ENCODE data around the gene KLHL11.
A peak's percentile ranks its signal among the peaks of the same experiment; 100 is the strongest.

Gene KLHL11

GRCh38 chr17:41822216-41823140 lies 42.7 kb downstream of the KLHL11 start:
- TF ChIP-seq EZH2phosphoT487 (IDR thresholded peaks at IDR 0.05; ENCODE audit: low read depth) (no peak), CTCF (IDR thresholded peaks at IDR 0.05; ENCODE audit: low read depth, low read length) (no peak)
- Histone ChIP-seq H3K9ac (ENCODE audit: low read length) (no peak overlapping the region), H3K27me3 (ENCODE audit: low read depth, low read length) (no peaks in the 10 kb centered on the region), H4K20me1 (ENCODE audit: insufficient read depth, low read length) (no peaks in the 10 kb centered on the region), H3K27ac (ENCODE audit: low read length) (no peak overlapping the region), H2AFZ (ENCODE audit: low read depth, low read length) (no peak overlapping the region), H3K4me2 (ENCODE audit: low read length) (no peak overlapping the region), H3K9me3 (ENCODE audit: insufficient read depth, low read length) (no peaks in the 10 kb centered on the region), H3K4me1 (ENCODE audit: low read length) (peaks cover 20% of the 10 kb centered on the region), H3K36me3 (replicated peaks; ENCODE audit: low read depth, low read length) (peaks cover 8% of the 10 kb centered on the region), H3K79me2 (ENCODE audit: low read length) (peaks cover 3% of the 10 kb centered on the region; the same call in 1 of the 2 replicates), H3K4me3 (ENCODE audit: low read length) (no peak overlapping the region)

GRCh38 chr17:41821776-41822175 lies 43.4 kb downstream of the KLHL11 start:
- H3K4me1 ChIP-seq (ENCODE audit: low read length) = peaks cover 20% of the 10 kb centered on the region
- H3K27ac ChIP-seq (ENCODE audit: low read length) = no peak overlapping the region
- no peak overlapping the region for H3K4me2 ChIP-seq (ENCODE audit: low read length)
- no peak for TF ChIP-seq EZH2phosphoT487 (IDR thresholded peaks at IDR 0.05; ENCODE audit: low read depth)
- TF ChIP-seq CTCF (IDR thresholded peaks at IDR 0.05; ENCODE audit: low read depth, low read length) = no peak
- H4K20me1 ChIP-seq (ENCODE audit: insufficient read depth, low read length) = no peaks in the 10 kb centered on the region
- no peak overlapping the region for H2AFZ ChIP-seq (ENCODE audit: low read depth, low read length)
- H3K4me3 ChIP-seq (ENCODE audit: low read length) = no peak overlapping the region
- H3K9ac ChIP-seq (ENCODE audit: low read length) = no peak overlapping the region
- H3K36me3 ChIP-seq (replicated peaks; ENCODE audit: low read depth, low read length) = peaks cover 8% of the 10 kb centered on the region
- H3K9me3 ChIP-seq (ENCODE audit: insufficient read depth, low read length) = no peaks in the 10 kb centered on the region
- no peaks in the 10 kb centered on the region for H3K27me3 ChIP-seq (ENCODE audit: low read depth, low read length)
- H3K79me2 ChIP-seq (ENCODE audit: low read length) = peaks cover 3% of the 10 kb centered on the region; the same call in 1 of the 2 replicates

- peak overlapping the region; percentile 58 for H3K27ac ChIP-seq (ENCODE audit: low read length)
- no peak for TF ChIP-seq CTCF (IDR thresholded peaks at IDR 0.05; ENCODE audit: low read depth, low read length)
- no peak for TF ChIP-seq EZH2phosphoT487 (IDR thresholded peaks at IDR 0.05; ENCODE audit: low read depth)
- H3K79me2 ChIP-seq (ENCODE audit: low read length) = peaks cover 3% of the 10 kb centered on the region; the same call in 1 of the 2 replicates
- H3K4me3 ChIP-seq (ENCODE audit: low read length) = peak overlapping the region; percentile 88
- peaks cover 4% of the 10 kb centered on the region; the same call in 1 of the 2 replicates for H3K27me3 ChIP-seq (ENCODE audit: low read depth, low read length)
- H3K4me2 ChIP-seq (ENCODE audit: low read length) = peak overlapping the region; percentile 99
- H4K20me1 ChIP-seq (ENCODE audit: insufficient read depth, low read length) = no peaks in the 10 kb centered on the region
- no peaks in the 10 kb centered on the region for H3K36me3 ChIP-seq (replicated peaks; ENCODE audit: low read depth, low read length)
- H3K9me3 ChIP-seq (ENCODE audit: insufficient read depth, low read length) = no peaks in the 10 kb centered on the region
- H2AFZ ChIP-seq (ENCODE audit: low read depth, low read length) = no peak overlapping the region
- peak overlapping the region; percentile 88; the same call in 1 of the 2 replicates for H3K9ac ChIP-seq (ENCODE audit: low read length)
- peaks cover 20% of the 10 kb centered on the region for H3K4me1 ChIP-seq (ENCODE audit: low read length)
These were observed 47.2 kb downstream of the KLHL11 start for GRCh38 chr17:41818024-41818423.

- Histone ChIP-seq H2AFZ (ENCODE audit: low read depth, low read length) (no peak overlapping the region), H3K4me3 (ENCODE audit: low read length) (no peak overlapping the region), H3K4me2 (ENCODE audit: low read length) (no peak overlapping the region), H3K27ac (ENCODE audit: low read length) (no peak overlapping the region), H3K4me1 (ENCODE audit: low read length) (peaks cover 27% of the 10 kb centered on the region), H3K36me3 (replicated peaks; ENCODE audit: low read depth, low read length) (no peaks in the 10 kb centered on the region), H3K9me3 (ENCODE audit: insufficient read depth, low read length) (no peaks in the 10 kb centered on the region), H3K27me3 (ENCODE audit: low read depth, low read length) (peaks cover 12% of the 10 kb centered on the region), H3K9ac (ENCODE audit: low read length) (no peak overlapping the region), H3K79me2 (ENCODE audit: low read length) (peaks cover 3% of the 10 kb centered on the region; the same call in 1 of the 2 replicates), H4K20me1 (ENCODE audit: insufficient read depth, low read length) (no peaks in the 10 kb centered on the region)
- TF ChIP-seq EZH2phosphoT487 (IDR thresholded peaks at IDR 0.05; ENCODE audit: low read depth) = no peak
- TF ChIP-seq CTCF (IDR thresholded peaks at IDR 0.05; ENCODE audit: low read depth, low read length) = no peak
These were observed 48.4 kb downstream of the KLHL11 start for GRCh38 chr17:41816637-41817320.

All from OCI-LY3 (cell line).